ENCODE results near the gene SHD.

DNA sequence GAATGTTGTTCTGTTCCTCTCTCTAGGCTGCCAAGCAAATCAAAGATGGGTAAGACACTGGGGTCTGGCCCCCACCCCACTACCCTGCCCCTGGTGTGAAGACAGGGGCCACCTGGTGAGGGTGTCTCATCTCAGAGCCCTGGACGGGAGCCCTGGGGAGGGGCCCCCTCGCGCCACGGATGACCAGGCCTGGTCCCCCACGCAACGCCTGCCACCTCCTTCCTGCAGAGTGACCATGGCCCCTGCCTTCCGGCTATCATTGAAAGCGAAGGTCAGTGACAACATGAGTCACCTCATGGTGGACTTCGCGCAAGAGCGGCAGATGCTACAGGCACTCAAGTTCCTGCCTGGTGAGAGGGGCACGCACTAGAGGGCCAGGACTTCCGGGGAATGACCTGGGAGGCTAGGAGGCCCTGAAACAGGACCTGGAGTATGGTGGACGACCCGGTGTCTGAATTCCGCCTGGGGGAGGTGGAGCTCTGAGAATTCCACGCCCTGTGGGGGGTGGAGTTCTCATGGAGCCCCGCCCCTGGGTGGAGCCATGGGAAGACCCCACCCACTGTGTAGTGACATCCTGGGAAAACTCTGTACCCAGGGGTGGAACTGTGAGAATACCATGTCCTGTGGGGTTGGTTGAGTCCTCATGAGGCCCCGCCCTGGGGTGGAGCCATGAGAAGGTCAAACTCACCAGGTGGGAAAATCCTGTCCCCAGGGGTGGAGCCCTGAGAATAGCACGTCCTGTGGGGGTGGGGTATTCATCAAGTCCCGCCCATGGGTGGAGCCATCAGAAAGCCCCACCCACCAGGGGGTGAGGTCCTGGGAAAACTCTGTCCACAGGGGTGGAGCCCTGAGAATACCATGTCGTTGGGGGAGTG is 31.4 kb downstream of the SHD start:
- TF ChIP-seq POLR2AphosphoS5 (IDR thresholded peaks at IDR 0.05; ENCODE audit: low read depth, low read length) (no peak), POLR2A (IDR thresholded peaks at IDR 0.05; ENCODE audit: low read depth, low read length) (no peak), POU2F2 (IDR thresholded peaks at IDR 0.05; ENCODE audit: low read depth, low read length) (no peak), TAF1 (IDR thresholded peaks at IDR 0.05; ENCODE audit: low read depth, low read length) (no peak)

Data from GM12891 (cell line).